OCI-LY3 (cell line): ENCODE results near the gene SGCA.

Source experiments
- CTCF ChIP-seq: fragments of 200-600, 300-600 bp; sonication (generic); IDR thresholded peaks from 2 replicates; pipeline ENCODE4 v1.5.1; 2014; ENCODE audit warnings: antibody characterized with exemption, low read length, low read depth
- EZH2phosphoT487 ChIP-seq: fragments of 200-600 bp; shearing (Covaris generic); IDR thresholded peaks from 2 replicates; pipeline ENCODE4 v1.6.1; 2018; ENCODE audit warnings: antibody characterized with exemption, mixed run types, low read depth

GRCh38 chr17:50189550-50190292, 23.9 kb downstream of the SGCA start:
- TF ChIP-seq CTCF (no peak), EZH2phosphoT487 (no peak)
